ENCODE data around the gene KCNQ5.

Gene KCNQ5

GRCh38 chr6:72810571-72811280 is 188.9 kb downstream of the KCNQ5 start:
- in situ Hi-C loops (cut with HindIII; ENCODE audit: low pct_unique_long_range_greater_than_20kb, low sequenced_read_pairs), result no loop called here
- no peak for TF ChIP-seq JUND (IDR thresholded peaks at IDR 0.05; ENCODE audit: low read depth)
- DNase-seq (ENCODE audit: low read depth in 1 of 2, low spot score in 1 of 2), result no peak

- DNase-seq (ENCODE audit: low read depth in 1 of 2, low spot score in 1 of 2), result no peak
- in situ Hi-C loops (cut with HindIII; ENCODE audit: low pct_unique_long_range_greater_than_20kb, low sequenced_read_pairs), result no loop called here
- TF ChIP-seq JUND (IDR thresholded peaks at IDR 0.05; ENCODE audit: low read depth), result no peak
These were observed 190.1 kb downstream of the KCNQ5 start for GRCh38 chr6:72811971-72812421.

- in situ Hi-C loops (cut with HindIII; ENCODE audit: low pct_unique_long_range_greater_than_20kb, low sequenced_read_pairs), result no loop called here
- DNase-seq (ENCODE audit: low read depth in 1 of 2, low spot score in 1 of 2), result no peak
- TF ChIP-seq JUND (IDR thresholded peaks at IDR 0.05; ENCODE audit: low read depth), result no peak
These were observed 192.1 kb downstream of the KCNQ5 start for GRCh38 chr6:72813807-72814596.

- no peak for TF ChIP-seq JUND (IDR thresholded peaks at IDR 0.05; ENCODE audit: low read depth)
- DNase-seq (ENCODE audit: low read depth in 1 of 2, low spot score in 1 of 2), result no peak
- in situ Hi-C loops (cut with HindIII; ENCODE audit: low pct_unique_long_range_greater_than_20kb, low sequenced_read_pairs), result no loop called here
These were observed 194.2 kb downstream of the KCNQ5 start for GRCh38 chr6:72816022-72816421.

GRCh38 chr6:72817208-72817607 is 195.3 kb downstream of the KCNQ5 start:
- in situ Hi-C loops (cut with HindIII; ENCODE audit: low pct_unique_long_range_greater_than_20kb, low sequenced_read_pairs), result no loop called here
- TF ChIP-seq JUND (IDR thresholded peaks at IDR 0.05; ENCODE audit: low read depth), result no peak
- DNase-seq (ENCODE audit: low read depth in 1 of 2, low spot score in 1 of 2), result no peak

GRCh38 chr6:72819609-72820008 is 197.7 kb downstream of the KCNQ5 start:
- in situ Hi-C loops (cut with HindIII; ENCODE audit: low pct_unique_long_range_greater_than_20kb, low sequenced_read_pairs), result no loop called here
- no peak for TF ChIP-seq JUND (IDR thresholded peaks at IDR 0.05; ENCODE audit: low read depth)
- peak in 1 of 2 experiments; percentile 70 for DNase-seq (ENCODE audit: low read depth in 1 of 2, low spot score in 1 of 2)

GRCh38 chr6:72820153-72820552 is 198.3 kb downstream of the KCNQ5 start:
- in situ Hi-C loops (cut with HindIII; ENCODE audit: low pct_unique_long_range_greater_than_20kb, low sequenced_read_pairs), result no loop called here
- TF ChIP-seq JUND (IDR thresholded peaks at IDR 0.05; ENCODE audit: low read depth), result no peak
- no peak for DNase-seq (ENCODE audit: low read depth in 1 of 2, low spot score in 1 of 2)

GRCh38 chr6:72820906-72821305 is 199.0 kb downstream of the KCNQ5 start:
- in situ Hi-C loops (cut with HindIII; ENCODE audit: low pct_unique_long_range_greater_than_20kb, low sequenced_read_pairs), result no loop called here
- TF ChIP-seq JUND (IDR thresholded peaks at IDR 0.05; ENCODE audit: low read depth), result no peak
- no peak for DNase-seq (ENCODE audit: low read depth in 1 of 2, low spot score in 1 of 2)

GRCh38 chr6:72822023-72822422 is 200.2 kb downstream of the KCNQ5 start:
- in situ Hi-C loops (cut with HindIII; ENCODE audit: low pct_unique_long_range_greater_than_20kb, low sequenced_read_pairs), result no loop called here
- DNase-seq (ENCODE audit: low read depth in 1 of 2, low spot score in 1 of 2), result no peak
- TF ChIP-seq JUND (IDR thresholded peaks at IDR 0.05; ENCODE audit: low read depth), result no peak

- no peak for TF ChIP-seq JUND (IDR thresholded peaks at IDR 0.05; ENCODE audit: low read depth)
- in situ Hi-C loops (cut with HindIII; ENCODE audit: low pct_unique_long_range_greater_than_20kb, low sequenced_read_pairs), result no loop called here
- DNase-seq (ENCODE audit: low read depth in 1 of 2, low spot score in 1 of 2), result no peak
These were observed 200.8 kb downstream of the KCNQ5 start for GRCh38 chr6:72822691-72823090.

GRCh38 chr6:72824833-72825232 is 203.0 kb downstream of the KCNQ5 start:
- no peak for TF ChIP-seq JUND (IDR thresholded peaks at IDR 0.05; ENCODE audit: low read depth)
- no peak for DNase-seq (ENCODE audit: low read depth in 1 of 2, low spot score in 1 of 2)
- in situ Hi-C loops (cut with HindIII; ENCODE audit: low pct_unique_long_range_greater_than_20kb, low sequenced_read_pairs), result no loop called here

- no peak for DNase-seq (ENCODE audit: low read depth in 1 of 2, low spot score in 1 of 2)
- no peak for TF ChIP-seq JUND (IDR thresholded peaks at IDR 0.05; ENCODE audit: low read depth)
- in situ Hi-C loops (cut with HindIII; ENCODE audit: low pct_unique_long_range_greater_than_20kb, low sequenced_read_pairs), result no loop called here
These were observed 203.5 kb downstream of the KCNQ5 start for GRCh38 chr6:72825315-72825911.

GRCh38 chr6:72826037-72826436 is 204.2 kb downstream of the KCNQ5 start:
- TF ChIP-seq JUND (IDR thresholded peaks at IDR 0.05; ENCODE audit: low read depth), result no peak
- no peak for DNase-seq (ENCODE audit: low read depth in 1 of 2, low spot score in 1 of 2)
- in situ Hi-C loops (cut with HindIII; ENCODE audit: low pct_unique_long_range_greater_than_20kb, low sequenced_read_pairs), result no loop called here
